Activated CD4-positive, alpha-beta T cell treated with anti-CD3 and anti-CD28 coated beads for 4 hours (primary cell): ENCODE measurements around the gene SAMD4A.
A peak's percentile ranks its signal among the peaks of the same experiment; 100 is the strongest.

Experiments used
- DNase-seq, 2 donors: peaks; one replicate each; pipeline ENCODE4 v3.0.0-alpha.2; 2020

SAMD4A gene

GRCh38 chr14:54686219-54686870 lies 119.4 kb downstream of the SAMD4A start:
- no peak for DNase-seq

DNA sequence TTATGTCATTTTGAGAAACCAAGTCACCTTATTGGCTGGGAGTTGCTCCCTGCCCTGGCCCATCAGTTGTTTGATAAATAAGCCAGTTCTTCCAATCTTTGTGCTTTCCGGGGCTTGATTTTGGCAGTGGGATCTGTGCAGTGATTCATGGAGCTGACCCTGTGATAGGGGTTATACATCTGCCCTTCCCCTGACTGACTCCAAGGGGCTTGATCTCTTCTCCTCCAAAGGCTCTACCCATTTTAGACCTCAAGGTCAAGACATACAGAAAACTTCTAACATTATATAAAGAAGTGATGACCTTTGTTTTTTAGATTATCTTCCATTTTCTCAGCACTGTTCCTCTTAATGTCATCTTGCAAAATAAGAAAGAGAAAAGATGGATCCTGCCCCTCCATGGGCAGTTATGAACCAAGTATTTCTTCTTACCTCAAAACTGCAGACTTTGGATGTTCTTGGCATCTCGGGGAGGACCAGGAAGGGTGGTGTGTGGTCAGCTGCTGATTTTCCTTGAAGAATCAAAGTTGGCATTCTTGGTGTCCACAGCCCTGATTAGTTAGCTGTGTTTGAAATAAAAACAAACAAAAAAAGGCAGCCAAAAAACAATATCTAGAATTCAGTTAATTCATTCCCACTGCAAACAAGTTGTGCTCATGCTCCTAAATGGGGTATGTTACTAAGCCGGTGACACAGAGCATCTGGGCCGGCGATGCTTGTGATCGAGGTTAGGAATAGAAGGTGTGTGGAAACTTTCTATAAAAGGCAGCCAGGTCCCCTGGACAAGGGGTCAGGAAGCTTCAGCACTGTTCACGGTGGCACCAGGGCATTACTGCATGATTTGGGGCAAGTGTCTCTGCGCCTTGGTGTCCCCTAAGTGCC lies 120.2 kb downstream of the SAMD4A start:
- no peak for DNase-seq

GRCh38 chr14:54687750-54688119 lies 120.8 kb downstream of the SAMD4A start:
- DNase-seq = no peak

DNA sequence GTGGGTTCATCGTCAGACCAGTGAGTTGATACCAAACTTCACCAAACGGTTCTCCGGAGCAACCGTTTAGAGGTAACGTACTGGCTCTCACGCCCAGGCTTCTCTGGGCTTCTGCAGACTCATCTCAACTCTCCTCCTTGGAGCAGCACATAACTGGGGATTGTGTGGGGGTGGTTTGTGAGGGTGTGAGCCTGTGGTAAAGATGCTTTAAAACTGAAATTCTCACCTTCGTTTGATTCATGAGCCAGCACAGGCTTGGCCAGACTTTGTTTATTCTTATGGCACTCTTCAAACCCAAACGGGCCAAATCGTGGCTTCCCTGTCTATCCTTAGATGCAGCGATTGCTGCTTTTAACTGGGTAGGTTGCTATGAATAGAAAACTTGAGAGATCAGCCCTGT lies 121.3 kb downstream of the SAMD4A start:
- no peak for DNase-seq

- DNase-seq = no peak
Observed at GRCh38 chr14:54689928-54690327, 123.0 kb downstream of the SAMD4A start.

DNA sequence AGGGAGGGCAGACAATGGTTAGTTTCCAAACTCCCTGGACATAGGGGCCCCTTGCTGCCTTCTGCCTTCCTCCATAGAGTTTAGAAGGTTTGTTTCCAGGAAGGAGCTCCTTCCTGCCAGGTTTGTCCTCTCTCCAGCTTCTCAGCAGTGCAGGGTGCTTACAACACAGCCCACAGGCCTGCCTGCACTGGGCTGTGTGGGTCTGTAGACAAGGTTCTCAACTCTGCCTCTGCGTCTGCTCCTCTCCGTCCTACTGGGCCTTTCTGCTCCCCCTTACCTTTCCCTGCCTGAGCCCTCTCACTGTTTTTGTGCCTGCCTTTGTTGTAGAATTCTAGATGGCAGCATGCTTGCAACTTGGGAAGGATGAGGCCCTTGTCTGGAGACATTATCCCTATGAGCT lies 124.0 kb downstream of the SAMD4A start:
- no peak for DNase-seq

GRCh38 chr14:54691525-54692283 lies 124.8 kb downstream of the SAMD4A start:
- peak; percentile 33 to 49 for DNase-seq

DNA sequence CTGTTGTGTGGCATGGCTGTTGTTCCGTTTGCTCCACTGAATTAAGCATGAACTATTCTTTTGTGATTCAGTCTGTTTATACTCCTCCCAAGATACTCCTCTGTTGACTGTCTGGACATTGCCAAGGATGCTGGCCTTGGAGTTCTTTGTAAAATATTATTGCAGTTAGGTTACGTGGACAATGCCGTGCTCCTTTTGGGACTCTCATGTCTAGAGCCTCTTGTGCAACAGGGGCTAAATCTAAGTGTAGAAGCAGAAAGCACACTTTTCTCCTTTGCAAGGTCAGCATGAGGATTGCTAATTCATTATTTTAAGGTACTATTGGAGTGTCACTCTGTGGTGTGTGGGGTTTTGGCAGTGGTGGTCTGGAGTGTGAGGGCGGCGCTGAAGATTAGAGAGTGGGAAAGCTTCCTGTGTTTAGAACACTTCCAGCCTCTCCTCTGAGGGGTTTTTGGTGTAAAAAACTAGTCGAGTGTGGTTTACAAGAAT lies 125.4 kb downstream of the SAMD4A start:
- DNase-seq = no peak

DNA sequence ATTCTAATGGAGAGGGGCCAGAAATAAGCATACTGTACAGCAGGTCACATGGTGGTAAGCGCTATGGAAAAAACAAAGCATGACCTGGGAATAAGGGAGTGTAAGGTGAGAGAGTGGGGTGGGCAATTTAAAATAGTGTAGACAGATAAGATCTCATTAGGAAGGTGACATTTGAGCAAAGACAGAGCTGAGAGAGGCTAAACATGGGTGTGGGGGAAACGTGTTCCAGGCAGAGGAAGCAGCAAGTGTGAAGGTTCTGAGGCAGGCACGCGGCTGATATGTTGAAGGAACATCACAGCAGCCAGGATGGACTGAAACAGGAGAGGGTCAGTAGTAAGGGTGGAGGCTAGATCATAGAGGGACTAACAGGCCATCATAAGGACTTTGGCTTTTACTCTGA lies 126.8 kb downstream of the SAMD4A start:
- DNase-seq = no peak

DNA sequence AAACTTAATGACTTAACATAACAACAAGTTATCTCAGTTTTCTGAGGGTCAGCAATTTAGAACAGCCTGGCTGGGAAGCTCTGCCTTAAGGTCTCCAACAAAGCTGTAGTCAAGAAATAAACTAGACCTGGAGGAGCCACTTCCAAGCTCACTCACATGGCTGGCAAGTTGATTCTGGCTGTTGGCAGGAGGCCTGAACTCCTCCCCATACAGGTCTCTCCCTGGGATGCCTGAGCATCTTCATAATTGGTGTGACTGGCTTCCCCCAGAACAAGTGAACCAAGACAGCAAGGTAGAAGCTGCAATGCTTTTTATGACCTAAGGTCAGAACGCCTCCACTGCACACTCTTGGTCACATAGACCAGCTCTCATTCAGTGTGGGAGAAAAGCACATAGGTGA lies 128.3 kb downstream of the SAMD4A start:
- DNase-seq = no peak

DNA sequence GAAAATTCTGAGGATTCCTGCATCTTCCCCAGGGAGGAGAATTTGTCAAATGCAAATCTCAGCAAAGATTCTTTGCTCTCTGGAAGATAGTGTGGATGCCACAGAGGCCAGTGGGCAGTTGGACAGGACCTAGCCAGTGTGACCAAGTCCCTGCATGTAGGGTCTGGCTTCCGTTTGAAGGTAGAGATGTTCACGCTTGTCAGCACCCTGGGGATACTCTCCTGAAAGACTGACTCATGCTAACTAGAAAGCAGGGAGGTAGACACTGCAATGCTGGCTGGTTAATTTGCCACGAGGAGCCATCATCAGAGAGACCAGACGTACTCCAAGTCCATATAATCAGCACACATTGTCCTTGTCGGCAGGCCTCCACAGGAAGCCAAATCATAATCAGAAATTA lies 130.1 kb downstream of the SAMD4A start:
- DNase-seq = no peak

- no peak for DNase-seq
Observed at GRCh38 chr14:54697803-54698202, 130.9 kb downstream of the SAMD4A start.

DNA sequence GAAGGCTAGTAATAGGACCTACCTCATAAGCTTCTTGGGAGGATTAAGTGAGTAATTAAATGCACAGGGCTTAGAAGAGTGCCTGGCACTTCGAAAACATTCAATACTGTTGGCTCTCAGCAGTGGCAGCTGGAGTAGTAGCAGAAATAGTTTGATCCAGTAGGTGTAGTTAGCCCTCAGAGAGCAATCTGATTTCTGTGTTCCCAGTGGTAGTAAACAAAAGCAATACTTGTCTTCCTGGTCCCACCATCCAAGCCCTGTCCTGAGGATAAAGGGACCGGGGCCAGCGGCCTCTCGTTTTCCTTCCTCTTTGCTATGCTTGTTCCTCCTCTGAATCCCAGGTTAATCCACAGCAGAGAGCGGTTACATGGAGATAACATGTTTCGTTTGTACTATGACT lies 131.6 kb downstream of the SAMD4A start:
- no peak for DNase-seq

DNA sequence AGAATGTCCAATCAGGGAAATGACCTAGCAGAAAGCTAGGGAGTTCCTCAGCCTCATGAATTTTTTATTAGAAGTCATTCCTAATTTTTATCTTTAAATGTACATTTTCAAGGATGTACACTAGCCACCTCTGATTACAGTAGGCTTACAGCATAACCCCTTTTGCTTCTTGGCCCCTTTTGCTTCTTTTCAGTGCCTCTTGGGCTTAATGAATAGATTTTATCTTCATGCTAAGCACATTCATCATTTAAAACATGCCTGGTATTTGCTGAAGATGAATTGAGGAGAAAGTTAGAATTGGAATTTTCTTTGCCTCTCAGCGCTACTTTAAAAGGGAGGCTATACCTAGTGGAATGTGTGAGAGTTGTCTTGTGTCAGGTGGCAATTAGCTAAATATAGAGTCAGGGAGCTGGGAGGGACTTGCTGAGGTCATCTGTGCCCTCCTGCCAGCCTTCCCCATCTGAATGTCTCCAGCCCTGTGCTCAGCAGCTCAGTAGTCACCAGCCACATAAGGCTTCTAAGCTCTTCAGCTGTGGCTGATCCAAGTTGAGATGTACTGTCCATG lies 132.1 kb downstream of the SAMD4A start:
- DNase-seq = no peak

GRCh38 chr14:54699735-54700134 lies 132.8 kb downstream of the SAMD4A start:
- no peak for DNase-seq

GRCh38 chr14:54700717-54701116 lies 133.8 kb downstream of the SAMD4A start:
- no peak for DNase-seq

DNA sequence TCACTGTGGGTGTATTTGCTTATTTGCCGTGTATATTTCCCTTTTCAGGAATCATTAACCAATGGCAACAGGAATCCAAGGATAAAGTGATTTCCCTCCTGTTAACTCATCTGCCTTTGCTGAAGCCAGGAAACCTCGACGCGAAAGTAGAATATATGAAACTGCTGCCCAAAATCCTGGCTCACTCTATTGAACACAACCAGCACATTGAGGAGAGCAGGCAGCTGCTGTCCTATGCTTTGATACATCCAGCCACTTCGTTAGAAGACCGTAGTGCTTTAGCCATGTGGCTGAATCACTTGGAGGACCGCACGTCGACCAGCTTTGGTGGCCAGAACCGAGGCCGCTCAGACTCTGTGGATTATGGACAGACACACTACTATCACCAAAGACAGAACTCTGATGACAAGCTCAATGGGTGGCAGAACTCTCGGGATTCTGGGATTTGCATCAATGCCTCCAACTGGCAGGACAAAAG lies 135.1 kb downstream of the SAMD4A start:
- DNase-seq = no peak

- no peak for DNase-seq
Observed at GRCh38 chr14:54702492-54702891, 135.6 kb downstream of the SAMD4A start.

DNA sequence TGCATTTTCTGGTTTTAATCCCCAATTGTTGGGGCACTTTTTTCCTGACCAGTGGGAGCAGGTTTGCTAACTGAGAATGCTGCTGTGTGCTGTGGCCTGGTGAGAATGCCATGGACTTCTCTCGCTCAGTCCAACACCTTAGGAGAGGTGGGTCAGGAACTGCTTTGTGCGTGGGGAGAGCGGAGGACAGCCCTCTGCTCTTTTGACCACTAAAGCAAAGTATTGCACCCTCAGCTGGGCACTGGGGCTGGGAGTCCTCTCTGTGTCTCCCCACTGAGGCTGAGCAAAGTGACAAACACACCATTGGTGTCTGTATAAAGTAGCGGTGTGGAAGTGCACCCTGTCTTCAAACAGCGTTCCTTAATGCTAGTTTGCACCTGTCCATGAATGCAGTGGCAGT lies 136.2 kb downstream of the SAMD4A start:
- no peak for DNase-seq

GRCh38 chr14:54703724-54704123 lies 136.8 kb downstream of the SAMD4A start:
- no peak for DNase-seq

GRCh38 chr14:54704768-54705167 lies 137.8 kb downstream of the SAMD4A start:
- no peak for DNase-seq

DNA sequence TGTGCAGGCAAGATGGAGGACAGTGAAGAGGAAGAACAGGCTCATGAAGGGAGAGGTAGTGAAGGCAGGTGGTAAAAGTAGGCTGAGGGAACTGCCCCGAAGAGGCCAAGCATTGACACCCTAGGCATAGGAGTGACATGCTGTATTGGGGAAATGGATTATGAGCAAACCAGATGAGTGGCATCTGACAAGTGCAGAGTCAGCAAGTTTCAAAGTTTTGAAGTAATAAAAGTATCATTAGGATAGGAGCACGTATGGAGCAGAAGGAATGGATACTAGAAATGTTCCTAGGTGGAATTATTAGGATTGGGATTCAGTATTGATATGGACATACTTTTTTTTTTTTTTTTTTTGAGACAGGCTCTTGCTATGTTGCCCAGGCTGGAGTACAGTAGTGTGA lies 139.8 kb downstream of the SAMD4A start:
- no peak for DNase-seq

- no peak for DNase-seq
Observed at GRCh38 chr14:54708161-54708560, 141.2 kb downstream of the SAMD4A start.
